ENCODE data around the gene PYGB. TPM values are rescaled to one million over a fixed set of nuclear protein-coding genes. Genes with fewer than 3 reads are reported as not detected.
"Not testable (repeated sequence)": the region's sequence is repeated elsewhere in the genome, so short reads cannot be mapped to it uniquely, and the experiment has no call there.

The PYGB gene
- total RNA-seq, 2 donors from 2014 or later: 211 to 295 TPM

GRCh38 chr20:25237610-25238318 lies 10.1 kb upstream of the PYGB start:
- Histone ChIP-seq H3K9ac (ENCODE audit: low read depth in 2 of 2, low read length in 2 of 2) (no peak overlapping the region), H3K36me3 (no peaks in the 10 kb centered on the region), H3K4me3 (no peak overlapping the region), H3K27me3 (no peaks in the 10 kb centered on the region), H3K27ac (peak overlapping the region; percentile 50), H3K9me3 (no peaks in the 10 kb centered on the region), H3K4me1 (peaks cover 17% of the 10 kb centered on the region)
- intact Hi-C loops (cut with DNase I): no loop called here
- no peak for TF ChIP-seq CTCF (IDR thresholded peaks at IDR 0.05)
- DNase-seq: peak; percentile 68

- H3K36me3 ChIP-seq: no peaks in the 10 kb centered on the region
- H3K4me3 ChIP-seq: no peak overlapping the region
- intact Hi-C loops (cut with DNase I): no loop called here
- no peak overlapping the region for H3K9ac ChIP-seq (ENCODE audit: low read depth in 2 of 2, low read length in 2 of 2)
- H3K9me3 ChIP-seq: no peaks in the 10 kb centered on the region
- H3K27ac ChIP-seq: peak overlapping the region; percentile 50
- H3K4me1 ChIP-seq: peaks cover 17% of the 10 kb centered on the region
- no peaks in the 10 kb centered on the region for H3K27me3 ChIP-seq
- DNase-seq: no peak
- no peak for TF ChIP-seq CTCF (IDR thresholded peaks at IDR 0.05)
Observed at GRCh38 chr20:25238319-25239037, 9.4 kb upstream of the PYGB start.

GRCh38 chr20:25239387-25240370 lies 8.2 kb upstream of the PYGB start:
- Histone ChIP-seq H3K9ac (ENCODE audit: low read depth in 2 of 2, low read length in 2 of 2) (no peak overlapping the region), H3K4me1 (peaks cover 16% of the 10 kb centered on the region), H3K4me3 (no peak overlapping the region), H3K36me3 (no peaks in the 10 kb centered on the region), H3K9me3 (no peaks in the 10 kb centered on the region), H3K27ac (no peak overlapping the region), H3K27me3 (no peaks in the 10 kb centered on the region)
- TF ChIP-seq CTCF (IDR thresholded peaks at IDR 0.05): no peak
- intact Hi-C loops (cut with DNase I): no loop called here
- no peak for DNase-seq

- H3K36me3 ChIP-seq; H3K9ac ChIP-seq (ENCODE audit: low read depth in 2 of 2, low read length in 2 of 2); H3K27ac ChIP-seq; H3K9me3 ChIP-seq; H3K4me3 ChIP-seq; H3K27me3 ChIP-seq; intact Hi-C loops (cut with DNase I): not testable (repeated sequence)
- H3K4me1 ChIP-seq: peaks cover 12% of the 10 kb centered on the region
- peak; percentile 17 for DNase-seq
Observed at GRCh38 chr20:25240851-25241658, 6.8 kb upstream of the PYGB start.

GRCh38 chr20:25241659-25241955 lies 6.3 kb upstream of the PYGB start:
- H3K36me3 ChIP-seq; H3K9me3 ChIP-seq; H3K27ac ChIP-seq; H3K4me3 ChIP-seq; intact Hi-C loops (cut with DNase I); H3K27me3 ChIP-seq; H3K9ac ChIP-seq (ENCODE audit: low read depth in 2 of 2, low read length in 2 of 2); DNase-seq: not testable (repeated sequence)
- H3K4me1 ChIP-seq: peaks cover 12% of the 10 kb centered on the region

- TF ChIP-seq CTCF (IDR thresholded peaks at IDR 0.05): no peak
Observed at GRCh38 chr20:25242231-25242630, 5.7 kb upstream of the PYGB start.

More at GRCh38 chr20:25242231-25242630, 5.7 kb upstream of the PYGB start:
- Histone ChIP-seq H3K9ac (ENCODE audit: low read depth in 2 of 2, low read length in 2 of 2) (no peak overlapping the region), H3K36me3 (no peaks in the 10 kb centered on the region), H3K27ac (no peak overlapping the region), H3K4me1 (peaks cover 12% of the 10 kb centered on the region), H3K4me3 (no peak overlapping the region), H3K9me3 (no peaks in the 10 kb centered on the region), H3K27me3 (no peaks in the 10 kb centered on the region)
- peak; percentile 15 for DNase-seq
- intact Hi-C loops (cut with DNase I): no loop called here
